NCI-H2107 (cell line): ENCODE measurements around the gene CHST1.

Experiments
- DNase-seq: peaks from one replicate; lab custom pipeline; 2025; lab: John Stamatoyannopoulos, UW

The CHST1 gene, protein sequence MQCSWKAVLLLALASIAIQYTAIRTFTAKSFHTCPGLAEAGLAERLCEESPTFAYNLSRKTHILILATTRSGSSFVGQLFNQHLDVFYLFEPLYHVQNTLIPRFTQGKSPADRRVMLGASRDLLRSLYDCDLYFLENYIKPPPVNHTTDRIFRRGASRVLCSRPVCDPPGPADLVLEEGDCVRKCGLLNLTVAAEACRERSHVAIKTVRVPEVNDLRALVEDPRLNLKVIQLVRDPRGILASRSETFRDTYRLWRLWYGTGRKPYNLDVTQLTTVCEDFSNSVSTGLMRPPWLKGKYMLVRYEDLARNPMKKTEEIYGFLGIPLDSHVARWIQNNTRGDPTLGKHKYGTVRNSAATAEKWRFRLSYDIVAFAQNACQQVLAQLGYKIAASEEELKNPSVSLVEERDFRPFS

DNA sequence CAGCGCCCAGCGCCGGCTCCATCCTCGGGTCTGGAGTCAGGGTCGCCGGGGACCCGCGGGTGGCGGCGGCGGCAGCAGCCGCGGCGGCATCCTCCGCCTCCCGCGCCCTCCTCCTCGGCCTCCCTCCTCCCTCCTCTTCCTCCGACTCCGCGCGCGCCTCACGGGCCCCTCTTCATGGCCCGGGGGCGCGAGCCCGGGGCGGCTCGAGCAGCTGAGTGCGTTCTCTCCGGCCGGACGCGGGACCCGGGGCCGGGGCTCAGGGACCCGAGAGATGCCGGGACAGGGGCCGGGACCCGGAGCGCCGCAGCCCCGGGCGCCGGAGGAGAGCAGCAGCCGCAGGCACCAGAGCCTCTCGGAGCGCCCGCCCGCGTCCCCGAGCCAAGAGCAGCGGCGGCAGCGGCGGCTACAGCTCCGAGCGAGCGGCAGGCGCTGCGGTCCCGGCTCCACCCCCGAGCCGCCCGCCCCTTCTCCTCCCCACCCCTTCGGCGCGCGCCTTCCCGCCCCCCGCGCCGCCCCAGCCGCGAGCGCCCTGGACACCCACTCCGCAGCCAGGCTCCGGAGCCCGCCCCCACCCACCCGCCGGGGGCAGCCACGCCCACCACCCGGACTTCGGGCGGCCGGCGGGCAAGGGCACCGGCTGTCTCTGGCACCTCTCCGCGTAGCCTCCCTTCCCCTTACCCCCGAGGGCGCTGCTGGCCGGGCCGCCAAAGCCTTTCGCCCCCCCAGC is at the start of gene CHST1:
CHST1 (minus strand) TSS at position 417 of the 727 bp plus-strand sequence. CDS start 14,699 bp downstream, outside the sequence.
- DNase-seq = no peak

DNA sequence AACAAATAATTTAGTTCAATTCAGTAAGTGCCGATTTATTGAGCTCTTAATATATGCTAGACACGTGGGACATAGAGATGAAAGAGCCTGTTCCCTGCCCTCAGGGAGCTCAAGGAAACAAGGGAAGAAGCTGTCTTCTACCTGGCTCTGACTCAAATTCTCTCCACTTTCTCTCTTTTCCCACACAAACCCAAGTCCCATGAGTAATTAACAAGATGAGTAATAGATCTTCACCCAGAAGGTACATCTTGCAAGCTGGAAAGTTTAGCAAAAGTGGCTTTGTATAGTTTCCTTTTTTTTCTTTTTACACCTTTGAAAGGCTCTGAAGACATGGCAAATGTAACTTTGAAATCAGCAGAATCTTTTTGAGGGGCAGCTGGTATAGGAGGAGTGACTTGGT is 48.2 kb upstream of the CHST1 start:
- DNase-seq = no peak

DNA sequence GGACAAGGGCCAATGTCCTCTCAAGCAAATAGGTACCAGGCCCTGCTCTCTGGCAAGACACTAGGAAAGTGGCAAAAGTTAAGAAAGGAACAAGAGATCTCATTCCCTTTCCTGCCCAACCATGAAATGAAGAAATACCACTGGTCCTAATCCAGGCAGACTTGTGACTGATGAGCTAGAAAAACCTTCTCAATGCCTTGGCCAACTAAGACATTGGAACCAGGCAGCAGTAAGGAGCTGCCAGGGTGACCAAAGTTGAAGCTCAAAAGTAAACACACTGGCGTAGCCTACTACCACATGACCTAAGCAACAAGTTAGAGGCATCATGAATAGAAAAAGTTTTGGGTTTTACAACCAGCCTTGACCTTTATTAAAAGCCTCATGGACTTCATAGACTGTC is 45.1 kb upstream of the CHST1 start:
- DNase-seq = no peak

DNA sequence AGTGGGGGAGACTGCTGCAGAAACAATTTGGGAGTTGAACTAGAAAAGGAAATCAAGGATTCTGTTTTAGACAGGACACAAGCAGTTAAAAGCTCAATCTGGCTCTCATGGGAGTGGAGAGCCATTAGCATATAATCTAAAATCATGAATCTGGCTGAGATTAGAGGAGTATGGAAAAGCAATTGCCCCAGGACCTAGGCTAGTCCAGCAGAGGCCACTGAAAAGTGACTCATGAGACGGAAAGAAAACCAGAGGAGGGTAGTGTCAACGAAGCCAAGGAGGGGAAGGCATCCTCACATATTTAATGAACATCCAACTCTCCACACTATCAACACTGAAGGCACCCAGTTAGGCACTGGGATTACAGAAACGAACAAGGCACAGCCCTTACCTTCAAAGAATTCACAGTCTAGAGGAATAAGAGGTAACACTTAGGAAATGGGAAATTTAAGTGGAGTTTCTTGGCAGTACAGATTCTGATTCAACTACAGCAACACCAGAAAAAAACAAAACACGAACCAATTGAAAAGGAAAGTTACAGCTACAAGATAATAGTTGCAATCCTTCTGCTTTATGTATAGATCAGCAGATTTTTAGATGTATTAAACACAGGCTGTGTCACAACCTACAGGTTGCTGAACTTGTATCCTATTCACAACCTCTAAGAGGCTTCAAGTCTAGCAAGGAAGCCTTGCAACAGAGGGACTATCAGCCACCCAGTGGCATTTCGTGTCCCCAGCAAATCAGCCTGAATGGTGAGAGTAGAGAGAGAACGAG is 43.7 kb upstream of the CHST1 start:
- DNase-seq = no peak

DNA sequence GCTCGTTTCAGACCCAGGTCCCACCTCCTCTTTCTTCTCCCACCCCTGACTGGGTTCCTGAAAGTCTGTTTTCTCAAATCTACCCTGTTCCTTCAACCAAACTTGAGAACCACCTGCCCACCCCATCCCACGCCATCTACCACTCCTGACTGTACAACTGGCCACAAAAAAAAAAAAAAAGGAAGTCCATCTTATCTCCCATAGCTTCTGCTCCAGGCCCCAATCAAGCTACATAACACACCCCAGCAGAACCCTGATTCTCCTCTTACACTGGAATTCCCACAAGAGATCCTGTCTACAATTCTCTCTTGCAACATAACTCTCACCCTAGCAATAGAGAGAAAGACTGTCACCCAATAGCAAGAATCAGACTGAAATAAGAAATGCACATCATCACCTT is 39.2 kb upstream of the CHST1 start:
- DNase-seq = no peak

DNA sequence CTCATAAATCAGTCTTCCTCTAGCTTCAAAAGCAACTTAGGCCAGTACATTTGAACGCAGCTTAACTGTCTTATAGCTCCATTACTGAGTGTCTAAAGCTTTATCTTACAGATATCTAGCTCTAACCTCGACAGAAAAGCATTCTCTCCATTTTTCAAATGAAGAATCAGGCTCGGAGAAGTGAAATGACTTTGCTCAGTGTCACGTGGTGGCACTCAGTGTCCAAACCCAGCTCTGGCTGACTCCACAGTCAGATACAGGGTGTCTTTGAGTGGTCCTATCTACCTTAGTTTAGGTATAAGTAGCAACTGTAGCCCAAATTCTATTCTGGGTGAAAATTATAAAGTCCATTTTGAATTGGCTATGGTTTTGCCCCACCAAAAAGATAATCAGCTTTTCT is 38.7 kb upstream of the CHST1 start:
- no peak for DNase-seq

DNA sequence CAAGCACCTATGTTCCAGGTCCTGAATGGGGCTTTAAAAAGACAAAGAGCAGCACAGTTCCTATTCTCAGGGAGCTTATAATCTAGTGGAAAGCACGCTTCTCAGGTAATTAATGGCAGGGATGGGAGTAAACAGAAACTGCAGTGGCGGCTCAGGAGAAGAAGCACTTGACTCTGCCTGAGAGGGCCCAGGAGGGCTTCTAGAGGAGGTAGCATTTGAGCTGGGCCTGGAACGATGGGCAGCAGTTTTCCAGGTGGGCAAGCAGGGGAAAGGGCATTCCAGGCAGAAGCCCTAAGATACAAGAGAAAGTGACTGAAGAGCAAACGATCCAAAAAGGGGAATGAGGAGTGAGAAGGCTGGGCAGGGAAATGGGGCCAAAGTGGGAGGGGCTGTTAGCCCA is 37.1 kb upstream of the CHST1 start:
- DNase-seq = no peak

DNA sequence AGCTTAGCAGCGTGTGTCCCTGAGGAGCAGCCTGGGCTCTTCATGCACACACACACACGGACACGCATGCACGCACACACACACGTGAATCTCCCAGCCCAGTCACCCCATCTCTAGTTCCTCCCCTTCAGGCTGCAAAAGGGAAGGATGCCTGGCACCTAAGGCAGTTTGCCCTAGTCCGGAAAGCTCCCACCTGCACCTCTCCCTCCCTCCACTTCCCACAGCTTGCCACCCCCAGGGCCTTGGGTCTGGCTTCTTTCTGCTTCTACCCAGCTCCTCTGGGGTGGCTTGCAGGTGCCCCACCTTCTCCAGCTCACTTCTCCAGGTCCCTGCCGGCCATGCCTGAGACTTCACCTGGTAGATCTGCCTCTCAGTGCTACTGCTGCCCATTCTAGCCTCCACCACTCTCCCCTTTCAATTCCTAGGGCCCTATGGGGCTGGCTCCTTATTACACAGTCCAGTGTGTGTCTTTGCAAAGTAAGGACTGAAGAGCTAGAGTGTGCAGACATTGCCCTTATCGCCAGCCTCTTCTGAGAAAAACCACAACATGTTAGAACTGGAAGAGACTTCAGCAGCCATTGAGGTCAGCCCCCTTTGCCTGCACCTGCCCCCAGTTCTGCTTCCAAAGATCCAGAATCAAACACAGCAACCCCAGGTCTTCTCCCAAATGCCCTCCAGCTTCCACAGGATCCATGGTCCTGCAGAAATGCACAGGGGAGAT is 33.5 kb upstream of the CHST1 start:
- DNase-seq = no peak

DNA sequence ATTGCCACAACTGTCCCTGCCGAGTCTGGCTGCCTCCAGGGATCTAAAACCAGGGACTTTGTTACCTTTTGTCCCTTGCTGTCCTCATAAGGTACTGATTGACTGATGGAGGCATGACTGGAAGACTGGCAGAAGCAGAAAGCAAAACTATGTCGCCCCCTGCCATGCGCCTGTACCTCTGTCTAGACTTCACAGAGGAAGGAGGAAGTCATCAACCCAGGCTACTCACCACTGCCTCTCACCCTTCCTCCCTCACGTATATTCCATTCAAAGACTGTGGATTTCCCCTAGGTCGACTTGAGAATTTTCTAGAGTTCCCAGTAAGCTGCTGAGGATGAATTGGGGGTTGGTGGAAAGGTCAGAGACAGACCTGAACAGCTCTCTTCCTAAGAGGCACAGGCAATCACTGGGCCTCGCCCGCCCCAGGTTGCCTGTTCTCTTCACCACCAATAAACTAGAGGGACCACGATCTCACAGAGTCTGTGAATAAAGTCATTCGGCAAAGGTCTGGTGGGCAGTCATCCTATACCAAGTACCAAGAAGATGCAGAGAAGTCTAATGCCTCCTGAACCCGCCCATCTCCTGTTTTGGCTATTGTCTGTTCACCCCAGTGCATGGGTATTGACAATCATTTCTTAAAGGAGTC is 27.5 kb upstream of the CHST1 start:
- DNase-seq = no peak

DNA sequence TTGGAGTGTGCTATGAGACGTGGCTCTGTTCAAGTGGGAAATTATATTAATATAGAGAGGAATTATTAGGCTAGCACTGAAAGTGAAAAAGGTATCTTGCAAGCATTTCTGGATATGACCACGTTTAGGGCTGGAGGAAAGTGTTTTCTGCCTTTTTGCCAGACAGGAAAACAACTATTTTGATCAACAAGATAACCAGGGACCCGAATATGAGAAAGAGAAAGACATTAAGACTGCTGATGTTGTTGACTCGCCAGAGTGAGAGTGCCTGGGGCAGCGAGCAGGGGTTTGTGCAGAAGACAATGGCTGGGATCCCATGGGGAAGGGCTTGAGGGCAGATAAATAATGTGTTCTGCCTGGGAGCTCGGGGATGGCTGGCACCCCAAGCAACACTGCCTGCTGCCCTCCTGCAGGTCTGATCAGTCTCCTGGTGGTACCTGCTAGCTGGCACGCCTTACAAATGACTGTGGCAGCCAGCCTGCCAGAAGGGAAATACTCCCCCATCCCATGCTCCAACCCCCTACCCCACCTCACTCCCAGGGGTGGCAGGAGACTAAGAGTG is 23.1 kb upstream of the CHST1 start:
- no peak for DNase-seq

DNA sequence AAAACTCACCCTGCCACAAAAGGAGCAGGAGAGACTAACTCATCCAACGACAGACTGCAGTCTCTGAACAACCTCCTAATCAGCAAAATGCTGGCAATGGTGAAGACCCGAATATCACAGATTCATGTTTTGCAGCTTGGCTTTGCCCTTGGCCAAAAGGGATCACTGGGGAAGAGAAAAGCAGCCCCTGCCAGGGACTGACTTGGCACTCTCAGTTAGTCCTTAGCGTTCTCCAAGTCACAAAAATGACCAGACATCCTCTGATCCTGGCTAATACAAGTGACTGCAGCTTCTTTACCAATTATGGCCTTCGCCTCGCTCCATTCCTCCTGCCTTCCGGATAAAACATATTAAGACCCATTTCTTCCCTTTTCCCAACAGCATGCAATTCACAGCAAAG is 22.4 kb upstream of the CHST1 start:
- no peak for DNase-seq

DNA sequence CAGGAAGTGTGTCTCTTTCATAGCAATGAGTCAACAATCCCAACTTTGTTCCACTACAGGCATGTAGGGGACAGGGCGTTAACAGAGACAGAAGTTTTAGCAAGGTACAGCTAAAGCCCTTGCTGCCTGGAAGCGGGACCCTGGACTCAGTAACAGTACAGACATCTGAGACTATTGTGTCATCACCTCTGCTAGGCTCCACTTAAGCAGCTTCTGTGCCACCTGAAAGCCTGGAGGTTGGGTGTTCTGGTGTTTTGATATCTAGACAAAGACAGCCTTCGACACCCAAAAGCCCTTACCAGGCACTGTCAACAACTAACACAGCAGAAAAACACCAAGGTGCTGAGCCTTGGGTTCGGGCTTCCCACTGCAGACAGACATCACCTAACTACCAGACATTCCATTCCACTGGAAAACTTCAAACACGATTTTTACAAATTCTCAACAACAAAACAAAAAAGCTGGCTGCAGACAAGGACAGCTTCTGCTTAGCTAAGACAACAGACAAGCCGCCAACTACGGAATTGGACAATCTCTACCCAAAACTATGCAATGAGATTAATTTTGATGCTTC is 20.6 kb upstream of the CHST1 start:
- no peak for DNase-seq

DNA sequence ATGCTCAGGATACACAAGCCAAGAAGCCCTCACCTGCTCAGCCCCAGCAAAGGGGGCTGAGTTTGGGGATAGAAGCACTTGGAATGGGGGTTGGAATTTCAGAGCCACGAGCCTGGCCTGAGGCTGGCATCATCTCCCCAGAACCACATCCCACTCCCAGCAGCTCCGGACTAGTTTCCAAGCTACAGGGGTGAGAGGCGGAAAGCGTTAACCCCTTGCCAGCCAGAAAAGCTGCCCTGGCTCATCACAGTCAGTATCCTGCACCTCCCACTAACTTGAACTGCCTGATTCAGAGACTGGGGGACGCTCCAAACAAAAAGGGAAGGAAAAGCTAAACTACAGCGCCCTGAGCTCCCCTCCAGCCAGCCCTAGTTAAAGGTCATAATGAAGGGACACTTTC is 19.0 kb upstream of the CHST1 start:
- no peak for DNase-seq

DNA sequence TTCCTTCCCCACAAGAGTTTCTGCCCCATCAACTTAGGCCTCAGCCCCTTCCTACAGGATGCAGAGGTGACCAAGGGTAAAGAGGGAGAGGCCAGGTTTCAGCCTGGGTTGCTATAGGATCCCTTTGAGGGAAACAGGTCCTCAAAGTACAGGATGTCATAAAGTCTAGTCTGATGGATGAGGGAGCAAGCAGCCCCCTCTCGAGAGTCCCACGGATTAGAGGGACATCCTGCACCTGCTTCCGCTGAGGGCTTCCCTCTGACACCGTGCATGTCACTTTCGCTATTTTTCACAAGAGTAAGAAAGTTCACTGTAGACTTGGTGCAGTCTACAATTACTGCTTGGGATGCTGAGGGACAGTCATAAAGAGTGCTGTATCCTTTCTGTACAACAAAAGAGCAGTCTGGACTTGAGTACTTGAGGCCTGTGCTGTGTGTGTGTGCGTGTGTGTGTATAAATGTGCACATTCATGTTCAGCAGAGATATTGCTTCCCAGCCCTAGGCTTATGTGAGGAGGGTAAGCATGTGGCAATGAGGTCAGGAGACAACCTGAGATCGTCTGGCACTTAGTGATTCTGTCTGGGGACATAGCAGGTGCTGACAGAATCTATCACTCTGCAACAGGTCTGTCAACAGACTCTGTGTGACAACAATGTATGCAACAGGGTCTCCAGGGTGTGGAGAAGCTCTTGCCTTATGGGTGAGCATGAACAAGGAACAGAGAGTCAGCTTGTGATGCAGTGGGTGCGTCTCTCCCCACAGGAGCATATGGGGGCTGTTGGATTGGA is 18.0 kb upstream of the CHST1 start:
- no peak for DNase-seq

DNA sequence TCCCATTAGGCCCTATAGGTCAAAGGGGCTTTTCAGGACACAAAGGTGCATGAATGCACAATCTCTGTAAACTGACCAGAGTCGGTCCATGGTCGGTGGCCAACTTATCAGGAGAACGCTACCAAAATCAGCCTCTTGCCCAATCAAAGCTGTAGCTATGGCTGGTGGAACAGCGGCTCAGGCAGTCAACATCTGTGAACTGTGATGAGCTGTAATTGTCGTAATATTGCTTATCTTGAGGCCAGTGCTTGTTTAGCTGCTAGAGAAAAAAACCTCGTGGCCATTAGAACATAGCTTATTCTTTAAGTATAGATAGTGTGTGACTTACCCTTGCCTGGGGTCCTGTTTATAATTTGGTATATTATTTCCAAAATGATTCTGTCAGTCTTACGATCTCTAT is 14.4 kb upstream of the CHST1 start:
- DNase-seq = no peak

DNA sequence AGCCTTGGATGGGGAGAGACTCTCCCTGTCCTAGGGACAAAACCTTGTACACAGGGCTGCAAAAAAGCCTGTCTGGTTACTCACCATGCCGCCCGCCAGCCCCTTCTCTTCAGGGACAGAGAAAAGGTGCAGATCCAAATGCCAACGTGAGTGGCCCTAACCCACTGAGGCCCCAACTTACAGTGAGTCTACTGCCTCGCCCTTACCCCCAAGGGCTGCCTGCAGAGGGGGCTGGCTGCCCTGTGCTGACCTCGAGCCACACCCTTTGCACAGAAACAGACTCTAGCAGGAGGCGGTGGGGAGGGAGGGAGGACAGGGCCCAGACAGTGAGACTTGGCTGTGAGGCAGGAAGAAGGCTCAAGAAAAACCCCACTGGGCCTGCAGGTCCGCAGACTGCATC is 13.6 kb upstream of the CHST1 start:
- DNase-seq = no peak

DNA sequence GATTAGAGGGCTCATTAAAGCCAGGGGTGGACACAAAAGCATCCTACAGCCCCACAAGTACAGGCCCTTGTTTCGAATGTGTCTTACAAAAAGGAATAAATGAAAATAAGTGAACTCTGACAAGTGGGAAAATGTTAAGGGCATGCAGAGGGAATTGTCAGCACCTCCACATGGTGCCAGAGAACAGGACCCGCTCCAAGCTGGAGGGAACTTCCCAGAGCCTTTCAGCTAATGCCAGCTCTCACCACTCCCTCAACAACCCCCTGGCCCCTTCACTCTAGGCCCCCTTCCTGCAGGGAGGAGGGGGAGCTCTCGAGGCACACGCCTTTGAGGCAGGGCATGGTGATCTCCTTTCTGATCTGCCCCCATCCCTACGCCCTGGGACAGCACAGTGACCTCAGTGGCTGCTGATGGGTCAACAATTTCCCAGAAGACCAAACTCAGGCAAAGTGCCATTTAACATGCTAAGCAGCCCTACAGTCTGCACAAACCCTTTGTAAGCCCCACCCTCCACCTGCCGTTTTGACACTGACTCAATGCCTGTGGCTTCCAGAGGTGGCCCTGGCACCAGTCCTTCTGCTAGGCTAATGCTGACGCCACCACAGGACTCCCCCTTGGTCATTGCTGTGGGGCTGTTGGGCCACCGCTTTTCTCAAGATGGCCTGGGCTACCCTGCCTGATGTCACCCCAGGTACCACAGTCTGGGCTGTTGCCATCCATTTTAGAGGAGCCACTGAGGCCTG is 12.5 kb upstream of the CHST1 start:
- DNase-seq = no peak

DNA sequence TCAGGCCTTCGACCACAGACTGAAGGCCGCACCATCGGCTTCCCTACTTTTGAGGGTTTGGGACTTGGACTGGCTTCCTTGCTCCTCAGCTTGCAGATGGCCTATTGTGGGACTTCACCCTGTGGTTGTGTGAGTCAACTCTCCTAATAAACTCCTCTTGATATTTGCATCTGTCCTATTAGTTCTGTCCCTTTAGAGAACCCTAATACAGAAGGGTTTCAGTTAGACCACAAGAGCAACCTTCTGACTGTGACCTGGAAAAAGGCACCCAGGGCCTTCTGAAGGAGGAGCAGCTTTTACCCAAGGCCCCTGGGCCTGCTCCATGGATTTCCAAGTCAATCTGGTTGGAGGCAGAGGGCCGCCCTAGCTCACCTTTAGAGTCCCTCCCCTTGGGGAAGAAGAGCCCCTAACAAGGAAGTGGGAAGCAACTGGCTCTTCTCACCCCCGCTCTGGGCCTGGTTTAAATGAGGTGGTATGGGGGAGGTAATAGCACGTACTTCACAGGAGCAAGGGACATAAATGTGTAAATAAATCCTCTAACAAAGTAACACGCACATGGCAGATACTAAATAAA is 11.2 kb upstream of the CHST1 start:
- DNase-seq = no peak

DNA sequence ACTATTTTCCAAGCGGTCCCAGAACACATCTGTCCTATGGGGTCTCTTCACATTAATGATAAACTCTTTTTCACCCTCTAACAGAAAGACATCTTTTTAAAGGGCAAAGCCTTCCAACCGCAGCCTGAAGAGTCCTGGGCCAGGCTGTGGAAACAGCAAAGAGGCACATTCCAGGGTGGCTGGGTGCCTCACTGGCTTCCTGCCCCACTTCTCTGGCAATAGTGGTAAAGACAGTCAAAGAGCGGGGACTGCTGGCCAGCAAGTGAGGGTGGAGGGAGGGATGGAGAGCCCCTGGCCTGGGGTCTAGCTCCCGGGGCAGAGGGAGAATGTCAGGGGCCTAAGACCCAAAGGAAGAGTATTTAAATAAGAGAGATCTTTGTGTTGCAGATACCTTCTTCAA is 10.2 kb upstream of the CHST1 start:
- DNase-seq = no peak
